Measurements from ENCODE around the gene PRMT6.
"Not testable (repeated sequence)": the region's sequence is repeated elsewhere in the genome, so short reads cannot be mapped to it uniquely, and the experiment has no call there.

PRMT6 gene

GRCh38 chr1:107061886-107062285, 5.4 kb downstream of the PRMT6 start:
- no peak for DNase-seq (ENCODE audit: low read depth, low spot score)
- H3K4me3 ChIP-seq (ENCODE audit: low read depth, low read length): no peak overlapping the region
- TF ChIP-seq, protein P1, sequence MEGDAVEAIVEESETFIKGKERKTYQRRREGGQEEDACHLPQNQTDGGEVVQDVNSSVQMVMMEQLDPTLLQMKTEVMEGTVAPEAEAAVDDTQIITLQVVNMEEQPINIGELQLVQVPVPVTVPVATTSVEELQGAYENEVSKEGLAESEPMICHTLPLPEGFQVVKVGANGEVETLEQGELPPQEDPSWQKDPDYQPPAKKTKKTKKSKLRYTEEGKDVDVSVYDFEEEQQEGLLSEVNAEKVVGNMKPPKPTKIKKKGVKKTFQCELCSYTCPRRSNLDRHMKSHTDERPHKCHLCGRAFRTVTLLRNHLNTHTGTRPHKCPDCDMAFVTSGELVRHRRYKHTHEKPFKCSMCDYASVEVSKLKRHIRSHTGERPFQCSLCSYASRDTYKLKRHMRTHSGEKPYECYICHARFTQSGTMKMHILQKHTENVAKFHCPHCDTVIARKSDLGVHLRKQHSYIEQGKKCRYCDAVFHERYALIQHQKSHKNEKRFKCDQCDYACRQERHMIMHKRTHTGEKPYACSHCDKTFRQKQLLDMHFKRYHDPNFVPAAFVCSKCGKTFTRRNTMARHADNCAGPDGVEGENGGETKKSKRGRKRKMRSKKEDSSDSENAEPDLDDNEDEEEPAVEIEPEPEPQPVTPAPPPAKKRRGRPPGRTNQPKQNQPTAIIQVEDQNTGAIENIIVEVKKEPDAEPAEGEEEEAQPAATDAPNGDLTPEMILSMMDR (IDR thresholded peaks at IDR 0.05; ENCODE audit: low read depth, low read length): no peak
- in situ Hi-C loops (cut with HindIII; ENCODE audit: low sequenced_read_pairs): no loop called here

DNA sequence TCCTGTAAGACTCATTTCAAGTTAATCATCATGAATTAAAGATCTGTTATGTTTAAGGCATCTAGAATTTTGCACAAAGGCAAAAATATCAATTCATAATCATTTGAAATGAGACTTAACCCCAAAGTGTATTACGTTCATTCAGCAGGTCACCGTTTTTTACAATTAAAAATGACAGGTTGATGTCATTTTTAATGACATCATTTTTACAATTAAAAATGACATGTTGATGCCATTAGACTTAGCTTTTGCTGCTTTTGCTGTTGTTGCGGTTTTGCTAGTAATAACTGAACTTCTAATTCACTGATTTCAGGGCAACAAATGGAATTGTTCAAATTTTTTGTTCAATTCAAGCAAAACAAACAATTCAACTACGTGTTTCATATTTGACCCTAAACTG, 17.0 kb downstream of the PRMT6 start:
- in situ Hi-C loops (cut with HindIII; ENCODE audit: low sequenced_read_pairs): no loop called here

DNA sequence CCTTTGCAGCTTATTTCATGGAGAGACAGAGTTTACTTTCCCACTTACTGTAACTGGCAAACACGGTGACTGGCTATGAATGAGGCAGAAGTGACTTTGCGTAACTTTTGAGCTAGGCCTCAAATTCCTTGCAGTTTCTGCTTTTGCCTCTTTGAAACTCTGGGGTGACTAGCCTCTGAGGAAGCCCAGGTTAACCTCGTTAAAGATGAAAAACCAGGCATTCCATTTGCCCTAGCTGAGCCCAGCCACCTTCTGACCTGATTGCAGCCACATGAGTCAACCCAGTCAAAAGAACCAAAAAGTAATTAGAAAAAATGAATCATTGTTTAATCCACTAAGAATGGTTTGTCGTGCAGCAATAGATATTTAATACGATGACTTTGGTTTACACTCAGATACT, 20.4 kb downstream of the PRMT6 start:
- H3K4me3 ChIP-seq (ENCODE audit: low read depth, low read length): no peak overlapping the region
- TF ChIP-seq, protein P1 (IDR thresholded peaks at IDR 0.05; ENCODE audit: low read depth, low read length): no peak
- in situ Hi-C loops (cut with HindIII; ENCODE audit: low sequenced_read_pairs): no loop called here
- peak; percentile 85 for DNase-seq (ENCODE audit: low read depth, low spot score)

More for the DNA sequence above, 17.0 kb downstream of the PRMT6 start:
- TF ChIP-seq, protein P1 (IDR thresholded peaks at IDR 0.05; ENCODE audit: low read depth, low read length): no peak
- no peak overlapping the region for H3K4me3 ChIP-seq (ENCODE audit: low read depth, low read length)
- DNase-seq (ENCODE audit: low read depth, low spot score): no peak

DNA sequence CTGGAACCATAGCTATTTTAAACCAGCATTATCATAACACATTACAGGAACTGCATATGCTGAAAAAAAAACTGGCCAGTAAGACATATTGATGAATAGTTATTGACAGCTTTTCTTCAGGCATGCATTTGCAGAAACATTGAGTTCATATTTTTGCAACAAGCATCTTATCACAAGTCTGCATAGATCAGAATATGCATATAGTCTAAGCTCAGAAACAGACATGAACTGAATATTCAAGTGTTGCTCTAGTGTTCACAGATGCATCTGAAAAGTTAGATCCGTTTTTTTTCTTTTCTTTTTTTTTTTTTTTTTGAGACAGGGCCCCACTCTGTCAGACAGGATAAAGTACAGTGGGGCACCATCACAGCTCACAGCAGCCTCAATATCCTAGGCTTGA, 22.8 kb downstream of the PRMT6 start:
- TF ChIP-seq, protein P1 (IDR thresholded peaks at IDR 0.05; ENCODE audit: low read depth, low read length): no peak

DNA sequence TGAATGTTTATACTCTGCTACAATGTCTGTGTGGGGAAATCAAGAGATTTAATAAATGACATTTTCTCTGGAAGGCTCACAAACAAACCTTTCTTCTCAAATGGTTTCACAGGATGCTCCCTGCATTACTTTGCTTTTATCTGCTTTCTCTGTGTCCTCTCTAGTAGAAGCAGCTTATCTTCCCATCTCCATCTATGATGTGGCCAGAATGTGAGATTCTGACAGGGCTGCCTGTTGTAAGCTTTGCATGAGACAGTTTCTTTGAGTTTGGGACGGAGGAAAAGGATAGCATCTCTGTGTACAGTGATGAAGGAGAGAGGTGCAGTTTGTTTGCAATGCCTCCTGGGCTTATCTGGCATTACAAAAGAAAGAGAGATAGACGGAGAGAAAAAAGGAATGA, 24.6 kb downstream of the PRMT6 start:
- TF ChIP-seq, protein P1 (IDR thresholded peaks at IDR 0.05; ENCODE audit: low read depth, low read length): no peak
- H3K4me3 ChIP-seq (ENCODE audit: low read depth, low read length): no peak overlapping the region
- DNase-seq (ENCODE audit: low read depth, low spot score): no peak
- in situ Hi-C loops (cut with HindIII; ENCODE audit: low sequenced_read_pairs): no loop called here

More for the DNA sequence above, 22.8 kb downstream of the PRMT6 start:
- in situ Hi-C loops (cut with HindIII; ENCODE audit: low sequenced_read_pairs): no loop called here
- no peak for DNase-seq (ENCODE audit: low read depth, low spot score)
- no peak overlapping the region for H3K4me3 ChIP-seq (ENCODE audit: low read depth, low read length)

DNA sequence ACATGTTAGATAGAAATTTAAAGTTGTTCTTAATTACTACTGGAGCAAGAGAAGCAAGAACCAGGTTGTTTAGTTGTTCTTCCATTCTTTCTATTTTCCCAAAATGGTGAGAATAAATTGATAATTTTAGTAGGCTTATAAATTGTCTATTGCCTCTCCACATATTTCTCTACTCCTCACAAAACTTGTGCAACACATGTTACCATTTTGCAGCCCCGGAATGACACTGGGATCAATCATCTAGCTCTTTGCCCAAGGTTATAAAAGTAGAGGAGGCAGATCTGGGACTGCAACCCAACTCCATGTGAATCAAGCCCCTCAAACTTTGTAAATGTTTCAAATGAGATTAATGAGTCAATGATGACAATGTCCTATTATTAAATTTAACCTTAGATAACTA, 34.9 kb downstream of the PRMT6 start:
- no peak for DNase-seq (ENCODE audit: low read depth, low spot score)
- in situ Hi-C loops (cut with HindIII; ENCODE audit: low sequenced_read_pairs): no loop called here
- no peak overlapping the region for H3K4me3 ChIP-seq (ENCODE audit: low read depth, low read length)
- TF ChIP-seq, protein P1 (IDR thresholded peaks at IDR 0.05; ENCODE audit: low read depth, low read length): no peak

- in situ Hi-C loops (cut with HindIII; ENCODE audit: low sequenced_read_pairs); H3K4me3 ChIP-seq (ENCODE audit: low read depth, low read length); DNase-seq (ENCODE audit: low read depth, low spot score): not testable (repeated sequence)
Measured at GRCh38 chr1:107093395-107093794, 36.9 kb downstream of the PRMT6 start.

All from astrocyte of the spinal cord (primary cell).